ENCODE data around the gene PITPNC1.

Gene PITPNC1

GRCh38 chr17:67390006-67390645 is 13.0 kb downstream of the PITPNC1 start:
- Histone ChIP-seq H3K4me1 (ENCODE audit: insufficient read depth, insufficient read length) (peaks cover 3% of the 10 kb centered on the region), H3K27me3 (ENCODE audit: insufficient read depth, insufficient read length) (no peaks in the 10 kb centered on the region), H3K36me3 (ENCODE audit: insufficient read depth, insufficient read length, low read length) (no peaks in the 10 kb centered on the region), H3K9me3 (ENCODE audit: insufficient read depth, low read length) (peaks cover 3% of the 10 kb centered on the region; the same call in 1 of the 2 replicates), H3K4me3 (ENCODE audit: insufficient read length, low read depth) (no peak overlapping the region), H3K9ac (ENCODE audit: insufficient read length, low read depth) (no peak overlapping the region)
- TF ChIP-seq SUZ12 (IDR thresholded peaks at IDR 0.05; ENCODE audit: extremely low read depth, insufficient read depth, insufficient read length) (no peak), YY1 (IDR thresholded peaks at IDR 0.05; ENCODE audit: insufficient read depth, insufficient read length) (no peak), ZNF274 (IDR thresholded peaks at IDR 0.05; ENCODE audit: low read depth, low read length) (no peak)
- no peak for DNase-seq (ENCODE audit: low read depth, low spot score)

GRCh38 chr17:67390646-67391361 is 13.7 kb downstream of the PITPNC1 start:
- no peak for DNase-seq (ENCODE audit: low read depth, low spot score)
- Histone ChIP-seq H3K36me3 (ENCODE audit: insufficient read depth, insufficient read length, low read length) (no peaks in the 10 kb centered on the region), H3K27me3 (ENCODE audit: insufficient read depth, insufficient read length) (no peaks in the 10 kb centered on the region), H3K9me3 (ENCODE audit: insufficient read depth, low read length) (no peaks in the 10 kb centered on the region), H3K9ac (ENCODE audit: insufficient read length, low read depth) (no peak overlapping the region), H3K4me1 (ENCODE audit: insufficient read depth, insufficient read length) (peaks cover 3% of the 10 kb centered on the region), H3K4me3 (ENCODE audit: insufficient read length, low read depth) (no peak overlapping the region)
- TF ChIP-seq ZNF274 (IDR thresholded peaks at IDR 0.05; ENCODE audit: low read depth, low read length): no peak
- no peak for TF ChIP-seq YY1 (IDR thresholded peaks at IDR 0.05; ENCODE audit: insufficient read depth, insufficient read length)
- no peak for TF ChIP-seq SUZ12 (IDR thresholded peaks at IDR 0.05; ENCODE audit: extremely low read depth, insufficient read depth, insufficient read length)

- no peak for DNase-seq (ENCODE audit: low read depth, low spot score)
- TF ChIP-seq ZNF274 (IDR thresholded peaks at IDR 0.05; ENCODE audit: low read depth, low read length): no peak
- TF ChIP-seq YY1 (IDR thresholded peaks at IDR 0.05; ENCODE audit: insufficient read depth, insufficient read length): no peak
- TF ChIP-seq SUZ12 (IDR thresholded peaks at IDR 0.05; ENCODE audit: extremely low read depth, insufficient read depth, insufficient read length): no peak
- no peaks in the 10 kb centered on the region for H3K36me3 ChIP-seq (ENCODE audit: insufficient read depth, insufficient read length, low read length)
Measured at GRCh38 chr17:67392111-67392510, 15.0 kb downstream of the PITPNC1 start.

GRCh38 chr17:67393809-67394397 is 16.8 kb downstream of the PITPNC1 start:
- no peaks in the 10 kb centered on the region for H3K9me3 ChIP-seq (ENCODE audit: insufficient read depth, low read length)
- no peaks in the 10 kb centered on the region for H3K36me3 ChIP-seq (ENCODE audit: insufficient read depth, insufficient read length, low read length)
- no peaks in the 10 kb centered on the region for H3K27me3 ChIP-seq (ENCODE audit: insufficient read depth, insufficient read length)
- no peak for TF ChIP-seq YY1 (IDR thresholded peaks at IDR 0.05; ENCODE audit: insufficient read depth, insufficient read length)
- DNase-seq (ENCODE audit: low read depth, low spot score): no peak
- H3K4me1 ChIP-seq (ENCODE audit: insufficient read depth, insufficient read length): peaks cover 1% of the 10 kb centered on the region
- no peak overlapping the region for H3K4me3 ChIP-seq (ENCODE audit: insufficient read length, low read depth)
- H3K9ac ChIP-seq (ENCODE audit: insufficient read length, low read depth): no peak overlapping the region

More at GRCh38 chr17:67392111-67392510, 15.0 kb downstream of the PITPNC1 start:
- H3K9me3 ChIP-seq (ENCODE audit: insufficient read depth, low read length): no peaks in the 10 kb centered on the region
- H3K9ac ChIP-seq (ENCODE audit: insufficient read length, low read depth): no peak overlapping the region
- no peak overlapping the region for H3K4me3 ChIP-seq (ENCODE audit: insufficient read length, low read depth)
- H3K27me3 ChIP-seq (ENCODE audit: insufficient read depth, insufficient read length): no peaks in the 10 kb centered on the region
- H3K4me1 ChIP-seq (ENCODE audit: insufficient read depth, insufficient read length): peaks cover 3% of the 10 kb centered on the region

- no peaks in the 10 kb centered on the region for H3K36me3 ChIP-seq (ENCODE audit: insufficient read depth, insufficient read length, low read length)
- DNase-seq (ENCODE audit: low read depth, low spot score): no peak
- no peak for TF ChIP-seq SUZ12 (IDR thresholded peaks at IDR 0.05; ENCODE audit: extremely low read depth, insufficient read depth, insufficient read length)
- TF ChIP-seq ZNF274 (IDR thresholded peaks at IDR 0.05; ENCODE audit: low read depth, low read length): no peak
- no peak for TF ChIP-seq YY1 (IDR thresholded peaks at IDR 0.05; ENCODE audit: insufficient read depth, insufficient read length)
- H3K9me3 ChIP-seq (ENCODE audit: insufficient read depth, low read length): no peaks in the 10 kb centered on the region
- no peak overlapping the region for H3K4me3 ChIP-seq (ENCODE audit: insufficient read length, low read depth)
- no peaks in the 10 kb centered on the region for H3K27me3 ChIP-seq (ENCODE audit: insufficient read depth, insufficient read length)
- H3K4me1 ChIP-seq (ENCODE audit: insufficient read depth, insufficient read length): no peaks in the 10 kb centered on the region
- H3K9ac ChIP-seq (ENCODE audit: insufficient read length, low read depth): no peak overlapping the region
Measured at GRCh38 chr17:67399676-67400075, 22.6 kb downstream of the PITPNC1 start.

GRCh38 chr17:67400193-67400592 is 23.1 kb downstream of the PITPNC1 start:
- Histone ChIP-seq H3K4me3 (ENCODE audit: insufficient read length, low read depth) (no peak overlapping the region), H3K4me1 (ENCODE audit: insufficient read depth, insufficient read length) (no peaks in the 10 kb centered on the region), H3K36me3 (ENCODE audit: insufficient read depth, insufficient read length, low read length) (no peaks in the 10 kb centered on the region), H3K27me3 (ENCODE audit: insufficient read depth, insufficient read length) (no peaks in the 10 kb centered on the region), H3K9me3 (ENCODE audit: insufficient read depth, low read length) (no peaks in the 10 kb centered on the region), H3K9ac (ENCODE audit: insufficient read length, low read depth) (no peak overlapping the region)
- no peak for DNase-seq (ENCODE audit: low read depth, low spot score)
- no peak for TF ChIP-seq ZNF274 (IDR thresholded peaks at IDR 0.05; ENCODE audit: low read depth, low read length)

GRCh38 chr17:67401106-67401505 is 24.0 kb downstream of the PITPNC1 start:
- no peak overlapping the region for H3K4me3 ChIP-seq (ENCODE audit: insufficient read length, low read depth)
- no peaks in the 10 kb centered on the region for H3K36me3 ChIP-seq (ENCODE audit: insufficient read depth, insufficient read length, low read length)
- no peaks in the 10 kb centered on the region for H3K9me3 ChIP-seq (ENCODE audit: insufficient read depth, low read length)
- no peaks in the 10 kb centered on the region for H3K27me3 ChIP-seq (ENCODE audit: insufficient read depth, insufficient read length)
- DNase-seq (ENCODE audit: low read depth, low spot score): no peak
- H3K4me1 ChIP-seq (ENCODE audit: insufficient read depth, insufficient read length): no peaks in the 10 kb centered on the region
- no peak for TF ChIP-seq ZNF274 (IDR thresholded peaks at IDR 0.05; ENCODE audit: low read depth, low read length)
- no peak overlapping the region for H3K9ac ChIP-seq (ENCODE audit: insufficient read length, low read depth)
